Gastrocnemius medialis (tissue), 4 donors: ENCODE measurements around the gene KIAA1549. TPM values are rescaled to one million over a fixed set of nuclear protein-coding genes. Genes with fewer than 3 reads are reported as not detected.

Experiments used
- ATAC-seq, 2 donors: fragments of 150-250 bp; one replicate each; pipeline ENCODE4 v1.9.1; 2016
- DNase-seq, 2 donors: peaks; one replicate each; pipeline ENCODE4 v3.0.0-alpha.2; 2019
- H3K27ac ChIP-seq, 4 donors: fragments of 200-600 bp; sonication (generic); 1 replicate in 1 of 4; 2 replicates in 3 of 4; pipeline ENCODE4 v1.5.1; 2016 to 2018; ENCODE audit warnings: mild to moderate bottlenecking in 2 of 4, moderate library complexity in 1 of 4
- H3K27me3 ChIP-seq, 3 donors: fragments of 200-600 bp; sonication (generic) in 2 of 3; 1 replicate in 1 of 3; 2 replicates in 2 of 3; pipeline versions ENCODE4 v1.5.1 to v1.6.0; 2016 to 2019; ENCODE audit warnings: mild to moderate bottlenecking in 1 of 3, moderate library complexity in 1 of 3
- H3K36me3 ChIP-seq, 2 donors: fragments of 200-600 bp; sonication (generic) in 1 of 2; one replicate each; pipeline ENCODE4 v1.5.1; 2017 to 2018
- H3K4me1 ChIP-seq, 2 donors: fragments of 200-600 bp; sonication (generic) in 1 of 2; one replicate each; pipeline ENCODE4 v1.5.1; 2016 to 2017; ENCODE audit warnings: mild to moderate bottlenecking in 2 of 2
- H3K4me3 ChIP-seq, 4 donors: fragments of 200-600 bp; sonication (generic) in 3 of 4; 1 replicate in 1 of 4; 2 replicates in 3 of 4; pipeline ENCODE4 v1.5.1; 2016 to 2019; ENCODE audit warnings: mild to moderate bottlenecking in 2 of 4
- H3K9me3 ChIP-seq, 3 donors: fragments of 200-600 bp; sonication (generic) in 2 of 3; 1 replicate in 1 of 3; 2 replicates in 2 of 3; pipeline ENCODE4 v1.5.1; 2016 to 2019
- POLR2A ChIP-seq, 2 donors: fragments of 450-650 bp; IDR thresholded peaks; one replicate each; pipeline ENCODE4 v1.6.1; 2017; ENCODE audit warnings: antibody characterized with exemption in 2 of 2, mild to moderate bottlenecking in 2 of 2, moderate library complexity in 2 of 2
- in situ Hi-C, 4 donors: fragments of 200-750 bp; cut with MboI; loops; one replicate each; pipeline versions ENCODE4 v1.15.0 to v1.8.0; 2017; ENCODE audit warnings: low sequenced_read_pairs in 4 of 4
- intact Hi-C: fragments of 100-400 bp; cut with DNase I; formaldehyde crosslinking; loops from one replicate; pipeline ENCODE4 v1.15.1; 2023; ENCODE audit warnings: low total_unique reads
- total RNA-seq, 4 donors: library from RNA; depleted of rRNA; stranded (reverse); fragments of >200 nt; gene quantifications; one replicate each; pipeline versions ENCODE4 v1.1.0 to v1.2.3, GENCODE V29; 2016
- TF ChIP-seq, protein P1 (sequence below), 5 experiments: fragments of 450-650 bp in 3 of 5; fragments of 200-600 bp in 2 of 5; sonication (generic) in 2 of 5; IDR thresholded peaks in 4 of 5; conservative IDR thresholded peaks in 1 of 5; 1 replicate in 4 of 5; 2 replicates in 1 of 5; pipeline ENCODE4 v1.5.1; 2016 to 2019; ENCODE audit warnings: antibody characterized with exemption in 5 of 5, mild to moderate bottlenecking in 3 of 5, moderate library complexity in 3 of 5

The KIAA1549 gene
- total RNA-seq, 4 donors from 2014 or later = 0.55 to 0.87 (median 0.75) TPM

DNA sequence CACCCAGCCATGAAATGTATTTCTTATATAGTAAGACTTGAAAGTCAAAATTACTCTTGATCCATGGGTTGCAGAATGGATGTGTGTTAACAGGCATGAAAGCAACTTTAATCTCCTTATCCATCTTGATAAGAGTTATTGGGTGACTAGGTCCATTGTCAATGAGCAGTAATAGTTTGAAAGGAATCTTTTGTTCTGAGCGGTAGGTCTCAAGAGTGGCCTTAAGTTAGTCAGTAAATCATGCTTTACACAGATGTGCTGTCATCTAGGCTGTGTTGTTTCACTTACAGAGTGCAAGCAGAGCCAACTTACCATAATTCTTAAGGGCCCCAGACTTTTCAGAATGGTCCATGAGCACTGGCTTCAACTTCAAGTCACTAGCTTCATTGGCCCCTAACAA, 51.2 kb downstream of the KIAA1549 start:
- in situ Hi-C loops = no loop called here
- ATAC-seq (no peak), DNase-seq (no peak)

DNA sequence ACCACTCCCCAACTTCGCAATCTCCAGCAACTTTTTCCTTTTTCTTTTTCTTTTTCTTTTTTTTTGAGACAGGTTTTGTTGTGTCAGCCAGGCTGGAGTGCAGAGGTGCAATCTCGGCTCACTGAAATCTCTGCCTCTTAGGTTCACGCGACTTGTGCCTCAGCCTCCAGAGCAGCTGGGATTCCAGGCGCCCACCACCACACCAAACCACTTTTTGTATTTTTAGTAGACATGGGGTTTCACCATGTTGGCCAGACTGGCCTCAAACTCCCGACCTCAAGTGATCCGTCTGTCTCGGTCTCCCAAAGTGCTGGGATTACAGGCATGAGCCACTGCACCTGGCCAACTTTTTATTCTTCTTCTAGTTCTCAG, 55.0 kb downstream of the KIAA1549 start:
- Histone ChIP-seq H3K9me3 (no peaks in the 10 kb centered on the region), H3K27ac (no peak overlapping the region), H3K4me1 (no peaks in the 10 kb centered on the region), H3K4me3 (no peak overlapping the region), H3K27me3 (no peaks in the 10 kb centered on the region), H3K36me3 (no peaks in the 10 kb centered on the region)
- DNase-seq = no peak
- TF ChIP-seq, protein P1, sequence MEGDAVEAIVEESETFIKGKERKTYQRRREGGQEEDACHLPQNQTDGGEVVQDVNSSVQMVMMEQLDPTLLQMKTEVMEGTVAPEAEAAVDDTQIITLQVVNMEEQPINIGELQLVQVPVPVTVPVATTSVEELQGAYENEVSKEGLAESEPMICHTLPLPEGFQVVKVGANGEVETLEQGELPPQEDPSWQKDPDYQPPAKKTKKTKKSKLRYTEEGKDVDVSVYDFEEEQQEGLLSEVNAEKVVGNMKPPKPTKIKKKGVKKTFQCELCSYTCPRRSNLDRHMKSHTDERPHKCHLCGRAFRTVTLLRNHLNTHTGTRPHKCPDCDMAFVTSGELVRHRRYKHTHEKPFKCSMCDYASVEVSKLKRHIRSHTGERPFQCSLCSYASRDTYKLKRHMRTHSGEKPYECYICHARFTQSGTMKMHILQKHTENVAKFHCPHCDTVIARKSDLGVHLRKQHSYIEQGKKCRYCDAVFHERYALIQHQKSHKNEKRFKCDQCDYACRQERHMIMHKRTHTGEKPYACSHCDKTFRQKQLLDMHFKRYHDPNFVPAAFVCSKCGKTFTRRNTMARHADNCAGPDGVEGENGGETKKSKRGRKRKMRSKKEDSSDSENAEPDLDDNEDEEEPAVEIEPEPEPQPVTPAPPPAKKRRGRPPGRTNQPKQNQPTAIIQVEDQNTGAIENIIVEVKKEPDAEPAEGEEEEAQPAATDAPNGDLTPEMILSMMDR (IDR thresholded peaks at IDR 0.05 in 4 of 5, conservative IDR thresholded peaks at IDR 0.05 in 1 of 5) = no peak
- no peak for TF ChIP-seq POLR2A (IDR thresholded peaks at IDR 0.05)
- in situ Hi-C loops (no loop called here), intact Hi-C loops (no loop called here)
- ATAC-seq = no peak

More for the DNA sequence above, 51.2 kb downstream of the KIAA1549 start:
- no peaks in the 10 kb centered on the region for H3K27me3 ChIP-seq
- TF ChIP-seq POLR2A (IDR thresholded peaks at IDR 0.05) = no peak
- TF ChIP-seq, protein P1 (IDR thresholded peaks at IDR 0.05 in 4 of 5, conservative IDR thresholded peaks at IDR 0.05 in 1 of 5) = no peak
- no peaks in the 10 kb centered on the region for H3K9me3 ChIP-seq
- no peak overlapping the region for H3K27ac ChIP-seq
- no peaks in the 10 kb centered on the region for H3K36me3 ChIP-seq
- H3K4me1 ChIP-seq = peaks cover 0 to 3% of the 10 kb centered on the region in 2 donors
- H3K4me3 ChIP-seq = no peak overlapping the region
- intact Hi-C loops = no loop called here

DNA sequence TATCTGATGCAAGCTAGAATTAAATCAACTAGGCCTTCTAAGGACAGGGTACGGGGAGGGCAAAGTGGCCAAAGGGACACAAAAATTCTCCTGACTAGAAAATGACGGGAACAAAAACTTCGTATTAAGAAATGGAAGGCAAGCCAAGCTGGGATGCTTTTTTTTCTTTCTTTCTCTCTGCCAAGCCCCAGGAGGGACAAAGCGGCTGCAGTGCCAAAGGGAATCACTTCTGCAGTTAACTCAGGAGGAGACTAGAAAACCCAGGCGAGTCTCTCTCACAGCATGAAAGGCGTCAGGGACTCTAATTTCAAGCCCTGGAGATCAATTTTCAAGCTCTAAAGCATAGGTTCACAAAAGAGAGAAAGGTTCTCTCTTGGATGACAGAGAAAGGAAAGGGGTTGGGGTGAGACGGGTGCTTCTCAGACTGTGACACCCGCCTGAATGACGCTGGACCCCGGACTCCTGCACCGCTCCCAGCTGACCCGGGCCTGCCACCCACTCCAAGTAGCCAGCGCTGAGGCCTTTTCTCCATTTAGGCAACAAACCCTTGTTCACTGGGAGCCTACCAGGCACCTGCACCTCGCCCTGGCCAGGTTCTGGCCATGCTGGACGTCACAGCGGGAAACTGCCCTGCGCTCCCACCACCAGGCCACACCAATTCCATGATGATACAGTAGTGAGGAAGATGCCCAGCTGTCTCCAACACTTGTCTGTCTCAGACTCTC, 56.5 kb downstream of the KIAA1549 start:
- intact Hi-C loops = no loop called here
- H3K4me1 ChIP-seq = no peaks in the 10 kb centered on the region
- H3K27ac ChIP-seq = no peak overlapping the region
- DNase-seq = no peak
- no peak for ATAC-seq
- H3K36me3 ChIP-seq = no peaks in the 10 kb centered on the region
- TF ChIP-seq, protein P1 (IDR thresholded peaks at IDR 0.05 in 4 of 5, conservative IDR thresholded peaks at IDR 0.05 in 1 of 5) = no peak
- no peak for TF ChIP-seq POLR2A (IDR thresholded peaks at IDR 0.05)
- no peaks in the 10 kb centered on the region for H3K27me3 ChIP-seq
- no peak overlapping the region for H3K4me3 ChIP-seq
- in situ Hi-C loops = no loop called here
- no peaks in the 10 kb centered on the region for H3K9me3 ChIP-seq

DNA sequence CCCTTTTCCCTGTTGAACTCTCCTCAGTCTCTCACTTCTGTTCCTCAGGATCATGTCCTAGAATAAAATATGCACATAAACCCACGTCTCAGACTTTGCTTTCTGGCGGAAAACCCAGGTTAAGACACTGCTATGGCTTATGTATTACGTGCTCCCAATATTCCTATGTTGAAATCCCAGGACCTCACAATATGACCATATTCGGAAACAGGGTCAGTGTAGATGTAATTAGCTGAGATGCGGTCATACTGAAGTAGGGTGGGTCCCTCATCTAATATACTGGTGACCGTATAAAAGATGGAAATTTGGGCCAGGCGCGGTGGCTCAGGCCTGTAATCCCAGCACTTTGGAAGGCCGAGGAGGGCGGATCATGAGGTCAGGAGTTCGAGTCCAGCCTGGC, 59.9 kb downstream of the KIAA1549 start:
- Histone ChIP-seq H3K9me3 (no peaks in the 10 kb centered on the region), H3K4me3 (no peak overlapping the region), H3K36me3 (no peaks in the 10 kb centered on the region), H3K27me3 (no peaks in the 10 kb centered on the region), H3K27ac (no peak overlapping the region), H3K4me1 (no peaks in the 10 kb centered on the region)
- TF ChIP-seq POLR2A (IDR thresholded peaks at IDR 0.05) = no peak
- TF ChIP-seq, protein P1 (IDR thresholded peaks at IDR 0.05 in 4 of 5, conservative IDR thresholded peaks at IDR 0.05 in 1 of 5) = no peak
- DNase-seq = no peak
- ATAC-seq = no peak
- intact Hi-C loops (no loop called here), in situ Hi-C loops (no loop called here)

DNA sequence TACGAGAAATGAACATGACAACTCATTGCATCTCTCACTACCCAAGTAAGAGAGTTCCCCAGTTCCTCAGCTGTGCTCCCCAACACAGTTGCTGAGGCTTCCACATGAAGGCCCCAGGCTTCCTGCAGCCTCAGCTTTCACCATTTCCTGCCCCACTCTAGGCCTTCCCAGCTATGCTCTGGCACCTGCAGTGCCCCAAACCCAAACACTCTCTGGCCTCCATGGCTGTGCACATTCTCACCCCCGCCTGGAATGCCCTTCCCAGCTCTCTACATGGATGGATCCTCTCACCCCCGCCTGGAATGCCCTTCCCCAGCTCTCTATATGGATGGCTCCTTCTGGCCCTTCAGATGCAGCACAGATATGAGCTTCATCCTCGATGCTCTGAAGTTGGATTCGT, 61.3 kb downstream of the KIAA1549 start:
- no peak for ATAC-seq
- Histone ChIP-seq H3K27me3 (no peaks in the 10 kb centered on the region), H3K27ac (no peak overlapping the region), H3K9me3 (no peaks in the 10 kb centered on the region), H3K36me3 (no peaks in the 10 kb centered on the region), H3K4me3 (no peak overlapping the region), H3K4me1 (no peaks in the 10 kb centered on the region)
- in situ Hi-C loops (no loop called here), intact Hi-C loops (no loop called here)
- no peak for DNase-seq
- TF ChIP-seq POLR2A (IDR thresholded peaks at IDR 0.05) = no peak
- TF ChIP-seq, protein P1 (IDR thresholded peaks at IDR 0.05 in 4 of 5, conservative IDR thresholded peaks at IDR 0.05 in 1 of 5) = no peak
